ENCODE data around the gene DHRS12.

Gene DHRS12

DNA sequence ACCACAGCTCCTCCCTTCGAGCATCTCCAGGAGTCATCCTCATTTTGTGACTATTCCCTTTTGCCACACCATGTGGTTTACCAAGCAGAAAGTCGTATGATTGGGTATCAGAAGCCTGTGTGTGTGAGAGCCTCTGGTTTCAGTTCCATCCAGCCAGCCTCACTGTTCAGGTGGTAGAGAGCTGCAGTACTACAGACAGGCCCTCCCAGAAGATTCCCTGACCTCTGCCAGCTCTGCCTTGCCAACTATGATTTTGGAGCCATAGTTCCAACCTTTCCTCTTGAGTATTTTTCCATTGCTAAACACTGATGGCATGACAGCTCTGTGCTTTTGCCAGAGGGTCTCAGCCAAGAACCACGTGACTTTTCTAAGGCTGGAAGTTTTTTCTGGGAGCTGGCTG lies 82.5 kb downstream of the DHRS12 start:
- TF ChIP-seq, protein P1, sequence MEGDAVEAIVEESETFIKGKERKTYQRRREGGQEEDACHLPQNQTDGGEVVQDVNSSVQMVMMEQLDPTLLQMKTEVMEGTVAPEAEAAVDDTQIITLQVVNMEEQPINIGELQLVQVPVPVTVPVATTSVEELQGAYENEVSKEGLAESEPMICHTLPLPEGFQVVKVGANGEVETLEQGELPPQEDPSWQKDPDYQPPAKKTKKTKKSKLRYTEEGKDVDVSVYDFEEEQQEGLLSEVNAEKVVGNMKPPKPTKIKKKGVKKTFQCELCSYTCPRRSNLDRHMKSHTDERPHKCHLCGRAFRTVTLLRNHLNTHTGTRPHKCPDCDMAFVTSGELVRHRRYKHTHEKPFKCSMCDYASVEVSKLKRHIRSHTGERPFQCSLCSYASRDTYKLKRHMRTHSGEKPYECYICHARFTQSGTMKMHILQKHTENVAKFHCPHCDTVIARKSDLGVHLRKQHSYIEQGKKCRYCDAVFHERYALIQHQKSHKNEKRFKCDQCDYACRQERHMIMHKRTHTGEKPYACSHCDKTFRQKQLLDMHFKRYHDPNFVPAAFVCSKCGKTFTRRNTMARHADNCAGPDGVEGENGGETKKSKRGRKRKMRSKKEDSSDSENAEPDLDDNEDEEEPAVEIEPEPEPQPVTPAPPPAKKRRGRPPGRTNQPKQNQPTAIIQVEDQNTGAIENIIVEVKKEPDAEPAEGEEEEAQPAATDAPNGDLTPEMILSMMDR (IDR thresholded peaks at IDR 0.05; ENCODE audit: low read depth, low read length) = no peak
- H3K9me3 ChIP-seq = no peaks in the 10 kb centered on the region
- H3K4me1 ChIP-seq = no peaks in the 10 kb centered on the region
- no peaks in the 10 kb centered on the region for H3K27me3 ChIP-seq
- DNase-seq = no peak
- no peaks in the 10 kb centered on the region for H3K36me3 ChIP-seq
- H3K4me3 ChIP-seq (ENCODE audit: low read depth, low read length) = no peak overlapping the region

DNA sequence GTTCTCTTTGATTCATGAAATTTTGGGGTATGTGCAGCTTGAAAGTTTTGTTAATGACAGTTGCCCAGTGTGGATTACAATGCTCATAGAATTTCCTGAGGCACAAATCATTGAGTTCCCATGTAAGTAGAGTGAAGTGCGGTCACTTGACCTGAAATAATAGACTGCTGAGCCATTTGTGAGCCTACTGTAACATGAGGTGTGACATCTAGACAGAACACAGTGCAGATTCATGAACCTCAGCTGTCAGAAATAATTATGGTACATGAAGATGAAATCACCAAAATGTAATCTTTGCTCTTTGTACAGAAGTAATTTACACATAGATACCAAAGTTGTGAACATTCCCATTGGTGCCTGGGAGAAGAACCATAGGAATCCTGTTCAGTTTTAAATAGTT lies 84.6 kb downstream of the DHRS12 start:
- no peak for DNase-seq
- Histone ChIP-seq H3K4me3 (ENCODE audit: low read depth, low read length) (no peak overlapping the region), H3K27me3 (no peaks in the 10 kb centered on the region), H3K36me3 (no peaks in the 10 kb centered on the region), H3K9me3 (no peaks in the 10 kb centered on the region), H3K4me1 (no peaks in the 10 kb centered on the region)
- TF ChIP-seq, protein P1 (IDR thresholded peaks at IDR 0.05; ENCODE audit: low read depth, low read length) = no peak

Data from BE2C (cell line).